Astrocyte (in vitro differentiated cells and primary cell): Measurements from ENCODE around the gene NSMCE1.

Experiments
- EZH2 ChIP-seq: IDR thresholded peaks from 2 replicates; pipeline ENCODE4 v1.6.1; 2012; ENCODE audit warnings: mild to moderate bottlenecking, low read length, inconsistent platforms; ENCODE audit not compliant: insufficient read depth
- TF ChIP-seq, protein P1 (sequence below): IDR thresholded peaks from 2 replicates; pipeline ENCODE4 v1.5.1; 2011; ENCODE audit warnings: low read depth, mild to moderate bottlenecking, inconsistent platforms, low read length, moderate library complexity; ENCODE audit not compliant: insufficient read depth

DNA sequence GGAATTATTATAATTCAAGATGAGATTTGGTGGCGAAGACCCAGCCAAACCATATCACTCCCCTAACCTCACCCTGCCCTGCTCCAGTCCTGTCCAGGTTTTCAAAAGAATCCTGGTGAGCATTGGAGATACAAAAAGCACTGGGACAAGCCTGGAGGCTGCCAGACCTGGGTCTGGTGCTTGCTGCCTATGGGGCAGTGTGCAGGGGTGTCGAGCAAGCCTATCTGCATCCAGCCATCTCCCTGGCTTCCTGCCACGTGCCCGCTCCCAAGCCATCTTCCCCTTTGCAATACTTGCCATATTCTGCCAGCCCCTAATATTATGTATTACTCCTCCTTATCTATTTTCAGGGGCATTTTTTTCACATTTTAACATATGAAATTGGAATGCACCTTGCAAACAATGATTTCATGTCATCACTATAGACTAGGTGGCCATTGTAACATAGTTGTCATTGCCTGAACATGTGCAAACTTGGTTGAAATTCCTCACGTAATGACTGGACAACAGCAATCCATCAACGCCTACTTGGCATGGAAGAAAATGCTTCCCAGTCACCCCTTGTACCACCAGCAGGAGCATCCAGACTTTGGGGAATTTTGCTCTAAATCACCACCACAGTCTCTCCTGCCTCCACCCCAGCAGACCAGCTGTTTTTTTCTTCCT lies 73.4 kb downstream of the NSMCE1 start:
- TF ChIP-seq, protein P1, sequence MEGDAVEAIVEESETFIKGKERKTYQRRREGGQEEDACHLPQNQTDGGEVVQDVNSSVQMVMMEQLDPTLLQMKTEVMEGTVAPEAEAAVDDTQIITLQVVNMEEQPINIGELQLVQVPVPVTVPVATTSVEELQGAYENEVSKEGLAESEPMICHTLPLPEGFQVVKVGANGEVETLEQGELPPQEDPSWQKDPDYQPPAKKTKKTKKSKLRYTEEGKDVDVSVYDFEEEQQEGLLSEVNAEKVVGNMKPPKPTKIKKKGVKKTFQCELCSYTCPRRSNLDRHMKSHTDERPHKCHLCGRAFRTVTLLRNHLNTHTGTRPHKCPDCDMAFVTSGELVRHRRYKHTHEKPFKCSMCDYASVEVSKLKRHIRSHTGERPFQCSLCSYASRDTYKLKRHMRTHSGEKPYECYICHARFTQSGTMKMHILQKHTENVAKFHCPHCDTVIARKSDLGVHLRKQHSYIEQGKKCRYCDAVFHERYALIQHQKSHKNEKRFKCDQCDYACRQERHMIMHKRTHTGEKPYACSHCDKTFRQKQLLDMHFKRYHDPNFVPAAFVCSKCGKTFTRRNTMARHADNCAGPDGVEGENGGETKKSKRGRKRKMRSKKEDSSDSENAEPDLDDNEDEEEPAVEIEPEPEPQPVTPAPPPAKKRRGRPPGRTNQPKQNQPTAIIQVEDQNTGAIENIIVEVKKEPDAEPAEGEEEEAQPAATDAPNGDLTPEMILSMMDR, result no peak
- no peak for TF ChIP-seq EZH2
